KMS-11 (cell line): ENCODE data around the gene HSD11B1L.
A peak's percentile ranks its signal among the peaks of the same experiment; 100 is the strongest.

Experiments used
- H2AFZ ChIP-seq: fragments of 200-600 bp; sonication (generic); 2 replicates; pipeline ENCODE4 v1.6.1; 2016; ENCODE audit warnings: antibody characterized with exemption, mixed run types, low read depth
- H3K27ac ChIP-seq: fragments of 200-600 bp; sonication (generic); 2 replicates; pipeline ENCODE4 v1.6.1; 2016; ENCODE audit warnings: mild to moderate bottlenecking, mixed run types
- H3K27me3 ChIP-seq: fragments of 200-600 bp; sonication (generic); 2 replicates; pipeline ENCODE4 v1.6.1; 2017; ENCODE audit warnings: mild to moderate bottlenecking, low read depth, mixed run types, moderate library complexity; ENCODE audit not compliant: insufficient read depth
- H3K36me3 ChIP-seq: fragments of 200-600 bp; sonication (generic); 2 replicates; pipeline ENCODE4 v1.6.1; 2017; ENCODE audit warnings: mild to moderate bottlenecking, mixed run types; ENCODE audit not compliant: insufficient read depth
- H3K4me1 ChIP-seq: fragments of 200-600 bp; sonication (generic); 2 replicates; pipeline ENCODE4 v1.6.1; 2016; ENCODE audit warnings: mild to moderate bottlenecking, low read depth, mixed run types; ENCODE audit not compliant: poor library complexity, severe bottlenecking
- H3K4me2 ChIP-seq: fragments of 200-600 bp; sonication (generic); 2 replicates; pipeline ENCODE4 v1.7.0; 2016; ENCODE audit warnings: mild to moderate bottlenecking, mixed run types
- H3K4me3 ChIP-seq: fragments of 200-600 bp; sonication (generic); IDR thresholded peaks from 2 replicates; pipeline ENCODE4 v1.6.1; 2017; ENCODE audit warnings: low read depth, low read length, mixed read lengths; ENCODE audit not compliant: insufficient read depth
- H3K79me2 ChIP-seq: fragments of 200-600 bp; sonication (generic); 2 replicates; pipeline ENCODE4 v1.6.1; 2016; ENCODE audit warnings: low read depth, mixed run types; ENCODE audit not compliant: insufficient read depth
- H3K9ac ChIP-seq: fragments of 200-600 bp; sonication (generic); 2 replicates; pipeline ENCODE4 v1.6.1; 2016; ENCODE audit warnings: mild to moderate bottlenecking, mixed run types
- H4K20me1 ChIP-seq: fragments of 200-600 bp; sonication (generic); 2 replicates; pipeline ENCODE4 v1.6.1; 2016; ENCODE audit warnings: mild to moderate bottlenecking, mixed run types; ENCODE audit not compliant: insufficient read depth
- CTCF ChIP-seq: fragments of 200-600 bp; sonication (generic); conservative IDR thresholded peaks from 2 replicates; pipeline ENCODE4 v1.6.1; 2017; ENCODE audit warnings: low read depth, mild to moderate bottlenecking, antibody characterized with exemption, low read length, moderate library complexity, mixed read lengths

Gene HSD11B1L

GRCh38 chr19:5711713-5712161 is 30.9 kb downstream of the HSD11B1L start:
- H3K27ac ChIP-seq = no peak overlapping the region
- H3K9ac ChIP-seq = no peak overlapping the region
- H3K4me2 ChIP-seq = no peak overlapping the region
- H3K36me3 ChIP-seq = peaks cover 8% of the 10 kb centered on the region; the same call in 1 of the 2 replicates
- H3K27me3 ChIP-seq = no peaks in the 10 kb centered on the region
- no peak for TF ChIP-seq CTCF
- H4K20me1 ChIP-seq = no peaks in the 10 kb centered on the region
- H3K4me1 ChIP-seq = peaks cover 3% of the 10 kb centered on the region
- peaks cover 35% of the 10 kb centered on the region for H3K79me2 ChIP-seq
- no peak overlapping the region for H2AFZ ChIP-seq
- H3K4me3 ChIP-seq = no peak overlapping the region

DNA sequence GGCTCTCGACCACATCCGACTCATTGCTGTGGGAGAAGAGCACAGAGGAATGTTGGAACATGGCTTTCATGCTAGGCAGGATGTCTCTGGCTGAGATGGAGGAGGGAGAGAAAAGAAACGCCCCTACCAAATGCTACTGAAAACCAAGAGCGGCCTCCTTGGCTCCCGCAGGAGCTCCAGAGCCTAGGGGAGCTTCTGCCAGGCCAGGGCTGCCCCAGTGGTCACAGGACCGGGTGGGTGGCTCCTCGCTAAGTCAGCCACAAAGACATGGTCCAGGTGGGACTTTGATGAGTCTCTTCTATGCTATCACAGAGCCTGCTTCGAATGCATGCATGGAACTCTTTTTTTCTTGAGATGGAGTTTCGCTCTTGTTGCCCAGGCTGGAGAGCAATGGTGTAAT is 32.4 kb downstream of the HSD11B1L start:
- Histone ChIP-seq H3K36me3 (peaks cover 8% of the 10 kb centered on the region; the same call in 1 of the 2 replicates), H4K20me1 (no peaks in the 10 kb centered on the region), H2AFZ (no peak overlapping the region), H3K4me3 (no peak overlapping the region), H3K79me2 (peaks cover 50% of the 10 kb centered on the region), H3K4me2 (no peak overlapping the region), H3K27me3 (no peaks in the 10 kb centered on the region), H3K9ac (no peak overlapping the region), H3K27ac (no peak overlapping the region), H3K4me1 (peaks cover 16% of the 10 kb centered on the region)
- TF ChIP-seq CTCF = no peak

GRCh38 chr19:5714816-5715215 is 34.0 kb downstream of the HSD11B1L start:
- no peak overlapping the region for H2AFZ ChIP-seq
- no peak overlapping the region for H3K4me2 ChIP-seq
- no peak for TF ChIP-seq CTCF
- peaks cover 8% of the 10 kb centered on the region; the same call in 1 of the 2 replicates for H3K36me3 ChIP-seq
- H3K27ac ChIP-seq = no peak overlapping the region
- no peak overlapping the region for H3K4me3 ChIP-seq
- no peak overlapping the region for H3K9ac ChIP-seq
- H3K27me3 ChIP-seq = no peaks in the 10 kb centered on the region
- H3K79me2 ChIP-seq = peaks cover 66% of the 10 kb centered on the region
- 0 out of 2 replicates have a peak, but pooled peaks cover 5% of the 10 kb centered on the region for H4K20me1 ChIP-seq
- peaks cover 16% of the 10 kb centered on the region for H3K4me1 ChIP-seq

- Histone ChIP-seq H3K4me1 (peaks cover 20% of the 10 kb centered on the region), H3K4me3 (no peak overlapping the region), H3K36me3 (peaks cover 4% of the 10 kb centered on the region; the same call in 1 of the 2 replicates), H2AFZ (no peak overlapping the region), H3K9ac (no peak overlapping the region; the same call in 1 of the 2 replicates), H3K79me2 (peaks cover 66% of the 10 kb centered on the region), H3K4me2 (peak overlapping the region; percentile 91), H3K27ac (peak overlapping the region; percentile 90), H3K27me3 (no peaks in the 10 kb centered on the region), H4K20me1 (0 out of 2 replicates have a peak, but pooled peaks cover 5% of the 10 kb centered on the region)
- TF ChIP-seq CTCF = no peak
Observed at GRCh38 chr19:5717215-5717935, 36.5 kb downstream of the HSD11B1L start.
